22Rv1 (cell line): ENCODE measurements around the gene FBXO41.

Experiments used
- ZFX ChIP-seq: fragments of 450-650 bp; IDR thresholded peaks from 2 replicates; pipeline ENCODE4 v1.6.1; 2017; ENCODE audit warnings: antibody characterized with exemption, borderline replicate concordance
- TF ChIP-seq, protein P1 (sequence below): fragments of 450-650 bp; IDR thresholded peaks from 2 replicates; pipeline ENCODE4 v1.5.1; 2017; ENCODE audit warnings: mild to moderate bottlenecking

GRCh38 chr2:73286134-73286655 is 1.9 kb upstream of the FBXO41 start:
- TF ChIP-seq, protein P1, sequence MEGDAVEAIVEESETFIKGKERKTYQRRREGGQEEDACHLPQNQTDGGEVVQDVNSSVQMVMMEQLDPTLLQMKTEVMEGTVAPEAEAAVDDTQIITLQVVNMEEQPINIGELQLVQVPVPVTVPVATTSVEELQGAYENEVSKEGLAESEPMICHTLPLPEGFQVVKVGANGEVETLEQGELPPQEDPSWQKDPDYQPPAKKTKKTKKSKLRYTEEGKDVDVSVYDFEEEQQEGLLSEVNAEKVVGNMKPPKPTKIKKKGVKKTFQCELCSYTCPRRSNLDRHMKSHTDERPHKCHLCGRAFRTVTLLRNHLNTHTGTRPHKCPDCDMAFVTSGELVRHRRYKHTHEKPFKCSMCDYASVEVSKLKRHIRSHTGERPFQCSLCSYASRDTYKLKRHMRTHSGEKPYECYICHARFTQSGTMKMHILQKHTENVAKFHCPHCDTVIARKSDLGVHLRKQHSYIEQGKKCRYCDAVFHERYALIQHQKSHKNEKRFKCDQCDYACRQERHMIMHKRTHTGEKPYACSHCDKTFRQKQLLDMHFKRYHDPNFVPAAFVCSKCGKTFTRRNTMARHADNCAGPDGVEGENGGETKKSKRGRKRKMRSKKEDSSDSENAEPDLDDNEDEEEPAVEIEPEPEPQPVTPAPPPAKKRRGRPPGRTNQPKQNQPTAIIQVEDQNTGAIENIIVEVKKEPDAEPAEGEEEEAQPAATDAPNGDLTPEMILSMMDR, result no peak
- no peak for TF ChIP-seq ZFX
